HepG2 (cell line): ENCODE measurements around the gene POLR1E. TPM values are rescaled to one million over a fixed set of nuclear protein-coding genes. Genes with fewer than 3 reads are reported as not detected.

Experiments used
- CREB3 ChIP-seq: sonication (generic); formaldehyde crosslinking; IDR thresholded peaks from 2 replicates; pipeline ENCODE4 v1.5.0; 2020; ENCODE audit warnings: missing genetic modification reagents
- E2F5 ChIP-seq: sonication (generic); formaldehyde crosslinking; conservative IDR thresholded peaks from 2 replicates; pipeline ENCODE4 v1.4.0; 2020; ENCODE audit warnings: missing genetic modification reagents
- GLI4 ChIP-seq: sonication (generic); formaldehyde crosslinking; IDR thresholded peaks from 2 replicates; pipeline ENCODE4 v1.5.1; 2020; ENCODE audit warnings: missing genetic modification reagents, mild to moderate bottlenecking, moderate library complexity, borderline replicate concordance
- HDAC1 ChIP-seq: sonication (generic); formaldehyde crosslinking; IDR thresholded peaks from 2 replicates; pipeline ENCODE4 v1.5.1; 2020; ENCODE audit warnings: mild to moderate bottlenecking, missing genetic modification reagents
- IRF1 ChIP-seq: sonication (generic); formaldehyde crosslinking; IDR thresholded peaks from 2 replicates; pipeline ENCODE4 v1.4.0; 2020; ENCODE audit warnings: low read depth, mild to moderate bottlenecking, missing genetic modification reagents
- JUND ChIP-seq: sonication (generic); formaldehyde crosslinking; IDR thresholded peaks from 2 replicates; pipeline ENCODE4 v1.8.0; 2022; ENCODE audit warnings: mild to moderate bottlenecking, missing genetic modification reagents
- KDM4B ChIP-seq: sonication (generic); formaldehyde crosslinking; IDR thresholded peaks from 2 replicates; pipeline ENCODE4 v1.4.0; 2020; ENCODE audit warnings: missing genetic modification reagents
- NCOA2 ChIP-seq: sonication (generic); formaldehyde crosslinking; IDR thresholded peaks from 2 replicates; pipeline ENCODE4 v1.8.0; 2022; ENCODE audit warnings: inconsistent platforms
- NFE2 ChIP-seq: sonication (generic); formaldehyde crosslinking; IDR thresholded peaks from 2 replicates; pipeline ENCODE4 v1.4.0; 2020; ENCODE audit warnings: missing genetic modification reagents
- NFKB2 ChIP-seq: sonication (generic); formaldehyde crosslinking; IDR thresholded peaks from 2 replicates; pipeline ENCODE4 v1.4.0; 2020; ENCODE audit warnings: missing genetic modification reagents, borderline replicate concordance
- RELA ChIP-seq: sonication (generic); formaldehyde crosslinking; IDR thresholded peaks from 2 replicates; pipeline ENCODE4 v1.4.0; 2020; ENCODE audit warnings: missing genetic modification reagents
- RFXANK ChIP-seq: IDR thresholded peaks from 2 replicates; pipeline ENCODE4 v1.6.1; 2016
- SALL1 ChIP-seq: sonication (generic); formaldehyde crosslinking; IDR thresholded peaks from 2 replicates; pipeline ENCODE4 v1.8.0; 2022; ENCODE audit warnings: mild to moderate bottlenecking, missing genetic modification reagents
- SETDB1 ChIP-seq: sonication (generic); formaldehyde crosslinking; IDR thresholded peaks from 2 replicates; pipeline ENCODE4 v1.5.1; 2020; ENCODE audit warnings: missing genetic modification reagents, mild to moderate bottlenecking, borderline replicate concordance
- SMAD3 ChIP-seq: sonication (generic); formaldehyde crosslinking; IDR thresholded peaks from 2 replicates; pipeline ENCODE4 v1.4.0; 2020; ENCODE audit warnings: missing genetic modification reagents
- SYNCRIP ChIP-seq: fragments of 200-400 bp; formaldehyde crosslinking; IDR thresholded peaks from 2 replicates; pipeline ENCODE4 v1.6.1; 2018; ENCODE audit warnings: mild to moderate bottlenecking, low read depth, low read length; ENCODE audit not compliant: insufficient read depth
- ZBTB42 ChIP-seq: sonication (generic); formaldehyde crosslinking; IDR thresholded peaks from 2 replicates; pipeline ENCODE4 v1.5.0; 2020; ENCODE audit warnings: mild to moderate bottlenecking, missing genetic modification reagents
- ZNF121 ChIP-seq: sonication (generic); formaldehyde crosslinking; IDR thresholded peaks from 2 replicates; pipeline ENCODE4 v1.5.0; 2020; ENCODE audit warnings: mild to moderate bottlenecking, missing genetic modification reagents
- ZNF274 ChIP-seq: sonication (generic); formaldehyde crosslinking; IDR thresholded peaks from 2 replicates; pipeline ENCODE4 v1.5.1; 2020; ENCODE audit warnings: mild to moderate bottlenecking, missing genetic modification reagents
- ZNF317 ChIP-seq: sonication (generic); formaldehyde crosslinking; IDR thresholded peaks from 2 replicates; pipeline ENCODE4 v1.5.0; 2020; ENCODE audit warnings: mild to moderate bottlenecking, missing genetic modification reagents
- ZNF580 ChIP-seq: IDR thresholded peaks from 2 replicates; pipeline ENCODE4 v1.6.1; 2016; ENCODE audit warnings: low read depth, borderline replicate concordance
- ZNF768 ChIP-seq: sonication (generic); formaldehyde crosslinking; IDR thresholded peaks from 2 replicates; pipeline ENCODE4 v1.4.0; 2020; ENCODE audit warnings: missing genetic modification reagents
- ZNF772 ChIP-seq: sonication (generic); formaldehyde crosslinking; IDR thresholded peaks from 2 replicates; pipeline ENCODE4 v1.5.0; 2020; ENCODE audit warnings: mild to moderate bottlenecking, missing genetic modification reagents
- polyA plus RNA-seq, 8 experiments: library from polyadenylated mRNA; depleted of rRNA in 3 of 8; stranded (reverse) in 7 of 8; unstranded in 1 of 8; fragments of >200 nt; fragmentation: Illumina TruSeq in 4 of 8; extraction: Trizol in 4 of 8; gene quantifications; 2 replicates each; pipeline versions ENCODE4 v1.2.1 to v1.2.3, GENCODE V29; 2011 to 2016; ENCODE audit warnings: low read depth in 4 of 8, missing spikeins in 1 of 8, mixed read lengths in 1 of 8; ENCODE audit not compliant: insufficient read depth in 1 of 8
- total RNA-seq, 5 experiments: library from RNA; depleted of rRNA; stranded (reverse); fragments of >200 nt; fragmentation: Illumina TruSeq; extraction: Trizol; gene quantifications; 2 replicates each; pipeline ENCODE4 v1.2.3, GENCODE V29; 2016; ENCODE audit warnings: low read depth in 1 of 5
- TF ChIP-seq, protein P1 (sequence below): IDR thresholded peaks from 2 replicates; pipeline ENCODE4 v1.6.1; 2016; ENCODE audit warnings: missing compliant biosample characterization, missing genetic modification reagents, borderline replicate concordance
- TF ChIP-seq, protein P2 (sequence below): sonication (generic); formaldehyde crosslinking; IDR thresholded peaks from 2 replicates; pipeline ENCODE4 v1.9.0; 2022; ENCODE audit warnings: low read depth, missing genetic modification reagents

Gene POLR1E
- total and polyA plus RNA-seq, 2 of the 13 experiments (the other 11 are each of a cell fraction or from before 2014, with no cell fraction given), result 23.0 to 37.8 TPM

GRCh38 chr9:37466037-37466709, 19.6 kb upstream of the POLR1E start (continued):
- TF ChIP-seq RELA (CRISPR knock-in tag), result no peak
- TF ChIP-seq ZBTB42 (CRISPR knock-in tag), result no peak
- 0 out of 2 replicates have a peak, but pooled peaks have one; percentile 8 for TF ChIP-seq ZNF768 (CRISPR knock-in tag)
- TF ChIP-seq SALL1 (CRISPR knock-in tag), result peak; percentile 47; the same call in 1 of the 2 replicates
- TF ChIP-seq ZNF121, result 0 out of 2 replicates have a peak, but pooled peaks have one; percentile 6
- peak; percentile 7; the same call in 1 of the 2 replicates for TF ChIP-seq NFKB2 (CRISPR knock-in tag)
- no peak for TF ChIP-seq ZNF317
- no peak for TF ChIP-seq ZNF580
- TF ChIP-seq, protein P1, sequence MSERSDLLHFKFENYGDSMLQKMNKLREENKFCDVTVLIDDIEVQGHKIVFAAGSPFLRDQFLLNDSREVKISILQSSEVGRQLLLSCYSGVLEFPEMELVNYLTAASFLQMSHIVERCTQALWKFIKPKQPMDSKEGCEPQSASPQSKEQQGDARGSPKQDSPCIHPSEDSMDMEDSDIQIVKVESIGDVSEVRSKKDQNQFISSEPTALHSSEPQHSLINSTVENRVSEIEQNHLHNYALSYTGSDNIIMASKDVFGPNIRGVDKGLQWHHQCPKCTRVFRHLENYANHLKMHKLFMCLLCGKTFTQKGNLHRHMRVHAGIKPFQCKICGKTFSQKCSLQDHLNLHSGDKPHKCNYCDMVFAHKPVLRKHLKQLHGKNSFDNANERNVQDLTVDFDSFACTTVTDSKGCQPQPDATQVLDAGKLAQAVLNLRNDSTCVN, result no peak; the same call in 1 of the 2 replicates
- peak; percentile 6; the same call in 1 of the 2 replicates for TF ChIP-seq ZNF274 (CRISPR knock-in tag)
- no peak for TF ChIP-seq SMAD3 (CRISPR knock-in tag)
- 0 out of 2 replicates have a peak, but pooled peaks have one; percentile 48 for TF ChIP-seq SETDB1 (CRISPR knock-in tag)
- 0 out of 2 replicates have a peak, but pooled peaks have one; percentile 12 for TF ChIP-seq IRF1 (CRISPR knock-in tag)
- 0 out of 2 replicates have a peak, but pooled peaks have one; percentile 20 for TF ChIP-seq GLI4 (CRISPR knock-in tag)
- TF ChIP-seq ZNF772 (CRISPR knock-in tag), result no peak
- TF ChIP-seq, protein P2, sequence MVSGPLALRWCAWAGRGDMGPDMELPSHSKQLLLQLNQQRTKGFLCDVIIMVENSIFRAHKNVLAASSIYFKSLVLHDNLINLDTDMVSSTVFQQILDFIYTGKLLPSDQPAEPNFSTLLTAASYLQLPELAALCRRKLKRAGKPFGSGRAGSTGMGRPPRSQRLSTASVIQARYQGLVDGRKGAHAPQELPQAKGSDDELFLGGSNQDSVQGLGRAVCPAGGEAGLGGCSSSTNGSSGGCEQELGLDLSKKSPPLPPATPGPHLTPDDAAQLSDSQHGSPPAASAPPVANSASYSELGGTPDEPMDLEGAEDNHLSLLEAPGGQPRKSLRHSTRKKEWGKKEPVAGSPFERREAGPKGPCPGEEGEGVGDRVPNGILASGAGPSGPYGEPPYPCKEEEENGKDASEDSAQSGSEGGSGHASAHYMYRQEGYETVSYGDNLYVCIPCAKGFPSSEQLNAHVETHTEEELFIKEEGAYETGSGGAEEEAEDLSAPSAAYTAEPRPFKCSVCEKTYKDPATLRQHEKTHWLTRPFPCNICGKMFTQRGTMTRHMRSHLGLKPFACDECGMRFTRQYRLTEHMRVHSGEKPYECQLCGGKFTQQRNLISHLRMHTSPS (CRISPR knock-in tag), result no peak
- no peak for TF ChIP-seq NFE2
- TF ChIP-seq CREB3 (CRISPR knock-in tag), result no peak
- TF ChIP-seq SYNCRIP, result no peak
- TF ChIP-seq NCOA2 (CRISPR knock-in tag), result peak; percentile 15; the same call in 1 of the 2 replicates
- TF ChIP-seq E2F5 (CRISPR knock-in tag), result no peak
- TF ChIP-seq KDM4B, result 0 out of 2 replicates have a peak, but pooled peaks have one; percentile 40
- TF ChIP-seq HDAC1 (CRISPR knock-in tag), result peak; percentile 25
- no peak for TF ChIP-seq JUND (CRISPR knock-in tag)
- no peak for TF ChIP-seq RFXANK (CRISPR knock-in tag)
